H1 (cell line): ENCODE measurements around the gene NUP42. TPM values are rescaled to one million over a fixed set of nuclear protein-coding genes. Genes with fewer than 3 reads are reported as not detected.

ENCODE experiments used
- CTCF ChIA-PET: fragments of 300-600 bp; sonication (Branson Sonifier 250); formaldehyde crosslinking; loops from one replicate; lab custom pipeline; 2021; ENCODE audit not compliant: partially characterized antibody; lab: Charles Lee
- POLR2A ChIA-PET: fragments of 300-600 bp; sonication (Branson Sonifier 250); formaldehyde crosslinking; loops from one replicate; lab custom pipeline; 2021; ENCODE audit warnings: inconsistent platforms; ENCODE audit not compliant: partially characterized antibody; lab: Charles Lee
- DNase-seq, 2 experiments: peaks; one replicate each; pipeline versions ENCODE4 v3.0.0 to v3.0.0-alpha.2; 2010 to 2022; ENCODE audit warnings: low spot score in 2 of 2, low read depth in 1 of 2, mixed read lengths in 1 of 2
- FAIRE-seq: peaks from 2 replicates; lab custom pipeline; 2011; peaks lifted over from hg19 to GRCh38; lab: Jason Lieb, UNC
- H2AFZ ChIP-seq: 2 replicates; pipeline ENCODE4 v1.8.1; 2012; ENCODE audit warnings: low read length, inconsistent platforms
- H2AK5ac ChIP-seq: 2 replicates; pipeline ENCODE4 v1.6.1; 2013; ENCODE audit warnings: low read depth, low read length
- H2BK120ac ChIP-seq: replicated peaks from 2 replicates; pipeline ENCODE3; 2013; ENCODE audit warnings: low read depth, low read length, inconsistent platforms
- H2BK12ac ChIP-seq: 2 replicates; pipeline ENCODE4 v1.6.1; 2013; ENCODE audit warnings: low read depth, low read length
- H2BK15ac ChIP-seq: 2 replicates; pipeline ENCODE4 v1.6.1; 2013; ENCODE audit warnings: low read length
- H2BK20ac ChIP-seq: 2 replicates; pipeline ENCODE4 v1.6.1; 2013; ENCODE audit warnings: low read length
- H2BK5ac ChIP-seq: 2 replicates; pipeline ENCODE4 v1.6.1; 2013; ENCODE audit warnings: low read depth, low read length
- H3K14ac ChIP-seq: 2 replicates; pipeline ENCODE4 v1.6.1; 2013; ENCODE audit warnings: inconsistent platforms; ENCODE audit not compliant: insufficient read length
- H3K18ac ChIP-seq: 2 replicates; pipeline ENCODE4 v1.6.1; 2013; ENCODE audit warnings: low read length; ENCODE audit errors: extremely low read depth
- H3K23ac ChIP-seq: 2 replicates; pipeline ENCODE4 v1.6.1; 2013; ENCODE audit warnings: inconsistent platforms; ENCODE audit not compliant: insufficient read length
- H3K23me2 ChIP-seq: 2 replicates; pipeline ENCODE4 v1.6.1; 2013; ENCODE audit warnings: low read depth, low read length
- H3K27ac ChIP-seq: 2 replicates; pipeline ENCODE4 v1.6.1; 2011; ENCODE audit warnings: low read depth, low read length, inconsistent platforms
- H3K27me3 ChIP-seq, 4 experiments: replicated peaks in 1 of 4; 1 replicate in 1 of 4; 2 replicates in 3 of 4; pipeline versions ENCODE4 v1.6.1 to v1.8.1; 2011 to 2013; ENCODE audit warnings: low read length in 3 of 4, mild to moderate bottlenecking in 3 of 4, inconsistent platforms in 2 of 4, mixed read lengths in 2 of 4, moderate library complexity in 1 of 4; ENCODE audit not compliant: control insufficient read depth in 3 of 4, insufficient read depth in 3 of 4; ENCODE audit errors: extremely low read depth in 1 of 4
- H3K36me3 ChIP-seq, 4 experiments: 2 replicates each; pipeline versions ENCODE4 v1.6.1 to v1.8.1; 2011 to 2013; ENCODE audit warnings: mild to moderate bottlenecking in 4 of 4, low read length in 3 of 4, moderate library complexity in 2 of 4, control low read depth in 1 of 4, inconsistent platforms in 1 of 4; ENCODE audit not compliant: insufficient read depth in 4 of 4, control insufficient read depth in 2 of 4
- H3K4ac ChIP-seq: replicated peaks from 2 replicates; pipeline ENCODE3; 2013; ENCODE audit warnings: low read length, low read depth, mixed read lengths, inconsistent platforms; ENCODE audit not compliant: insufficient read length
- H3K4me1 ChIP-seq, 4 experiments: replicated peaks in 1 of 4; 1 replicate in 1 of 4; 2 replicates in 3 of 4; pipeline versions ENCODE4 v1.6.1 to v1.8.1; 2011 to 2013; ENCODE audit warnings: low read length in 3 of 4, inconsistent platforms in 2 of 4, mixed read lengths in 1 of 4; ENCODE audit not compliant: insufficient read depth in 4 of 4, control insufficient read depth in 3 of 4
- H3K4me2 ChIP-seq, 2 experiments: 2 replicates each; pipeline versions ENCODE4 v1.6.1 to v1.8.1; 2011 to 2013; ENCODE audit warnings: low read depth in 2 of 2, low read length in 2 of 2, control low read depth in 1 of 2, inconsistent platforms in 1 of 2, mild to moderate bottlenecking in 1 of 2; ENCODE audit not compliant: insufficient read depth in 1 of 2
- H3K4me3 ChIP-seq, 4 experiments: fragments of 200-600, 300-600 bp in 1 of 4; sonication (generic), shearing (Covaris generic), sonication (Bioruptor Twin) in 1 of 4; 2 replicates each; pipeline versions ENCODE4 v1.5.1 to v1.8.1; 2011 to 2016; ENCODE audit warnings: low read length in 4 of 4, low read depth in 3 of 4, control low read depth in 2 of 4, inconsistent platforms in 2 of 4, mild to moderate bottlenecking in 2 of 4, mixed read lengths in 1 of 4, moderate library complexity in 1 of 4; ENCODE audit not compliant: insufficient read depth in 2 of 4; ENCODE audit errors: extremely low read depth in 1 of 4
- H3K56ac ChIP-seq: replicated peaks from 2 replicates; pipeline ENCODE3; 2013; ENCODE audit warnings: low read depth, mild to moderate bottlenecking, mixed read lengths, low read length, inconsistent platforms; ENCODE audit not compliant: insufficient read length
- H3K79me1 ChIP-seq: 2 replicates; pipeline ENCODE4 v1.6.1; 2013; ENCODE audit warnings: low read depth, low read length, control low read depth
- H3K79me2 ChIP-seq, 2 experiments: 2 replicates each; pipeline versions ENCODE4 v1.6.1 to v1.8.1; 2012 to 2013; ENCODE audit warnings: low read length in 2 of 2, mild to moderate bottlenecking in 2 of 2, inconsistent platforms in 1 of 2; ENCODE audit not compliant: insufficient read depth in 2 of 2, control insufficient read depth in 1 of 2
- H3K9ac ChIP-seq, 4 experiments: replicated peaks in 1 of 4; 1 replicate in 1 of 4; 2 replicates in 3 of 4; pipeline versions ENCODE4 v1.6.1 to v1.8.1; 2011 to 2013; ENCODE audit warnings: low read depth in 3 of 4, low read length in 3 of 4, control low read depth in 2 of 4, mild to moderate bottlenecking in 2 of 4, moderate library complexity in 2 of 4, inconsistent platforms in 1 of 4; ENCODE audit errors: extremely low read depth in 1 of 4
- H3K9me3 ChIP-seq, 2 experiments: 2 replicates each; pipeline versions ENCODE4 v1.6.1 to v1.8.1; 2012 to 2013; ENCODE audit warnings: mild to moderate bottlenecking in 2 of 2, moderate library complexity in 2 of 2, control low read depth in 1 of 2, inconsistent platforms in 1 of 2, low read depth in 1 of 2, low read length in 1 of 2, mixed read lengths in 1 of 2; ENCODE audit not compliant: insufficient read depth in 2 of 2
- H4K20me1 ChIP-seq, 2 experiments: replicated peaks in 1 of 2; 2 replicates each; pipeline versions ENCODE3 to v1.8.1; 2011 to 2013; ENCODE audit warnings: inconsistent platforms in 2 of 2, low read length in 2 of 2, mild to moderate bottlenecking in 1 of 2; ENCODE audit not compliant: insufficient read depth in 2 of 2, control insufficient read depth in 1 of 2
- H4K5ac ChIP-seq: 2 replicates; pipeline ENCODE4 v1.6.1; 2013; ENCODE audit warnings: low read length, low read depth, mixed read lengths, inconsistent platforms; ENCODE audit not compliant: insufficient read length
- H4K8ac ChIP-seq: 2 replicates; pipeline ENCODE4 v1.8.0; 2013; ENCODE audit warnings: mild to moderate bottlenecking, moderate library complexity, low read length, inconsistent platforms; ENCODE audit not compliant: insufficient read depth; ENCODE audit errors: extremely low read depth
- H4K91ac ChIP-seq: replicated peaks from 2 replicates; pipeline ENCODE3; 2013; ENCODE audit warnings: low read length, mixed read lengths, inconsistent platforms; ENCODE audit not compliant: insufficient read length
- BACH1 ChIP-seq: IDR thresholded peaks from 2 replicates; pipeline ENCODE4 v1.6.1; 2012; ENCODE audit warnings: low read length, improper control_type of control experiment
- JUND ChIP-seq: IDR thresholded peaks from 2 replicates; pipeline ENCODE4 v1.6.1; 2011; ENCODE audit warnings: mild to moderate bottlenecking, improper control_type of control experiment, low read length
- NRF1 ChIP-seq: IDR thresholded peaks from 2 replicates; pipeline ENCODE4 v1.6.1; 2011; ENCODE audit warnings: mild to moderate bottlenecking, low read depth, low read length, improper control_type of control experiment
- RFX5 ChIP-seq: IDR thresholded peaks from 2 replicates; pipeline ENCODE4 v1.6.1; 2011; ENCODE audit warnings: low read depth, low read length, improper control_type of control experiment, borderline replicate concordance
- SP1 ChIP-seq: IDR thresholded peaks from 2 replicates; pipeline ENCODE4 v1.6.1; 2011; ENCODE audit warnings: low read depth, low read length
- SRF ChIP-seq: IDR thresholded peaks from 2 replicates; pipeline ENCODE4 v1.6.1; 2011; ENCODE audit warnings: mild to moderate bottlenecking, low read depth, low read length, moderate library complexity
- TCF12 ChIP-seq: IDR thresholded peaks from 2 replicates; pipeline ENCODE4 v1.6.1; 2011; ENCODE audit warnings: low read depth, mild to moderate bottlenecking, low read length
- TEAD4 ChIP-seq: IDR thresholded peaks from 2 replicates; pipeline ENCODE4 v1.6.1; 2012; ENCODE audit warnings: low read depth, low read length, inconsistent platforms, mixed read lengths
- polyA plus RNA-seq, 7 experiments: library from polyadenylated mRNA; depleted of rRNA in 3 of 7; stranded (reverse) in 5 of 7; unstranded in 2 of 7; fragments of >200 nt in 5 of 7; fragments of 200-250 nt in 2 of 7; gene quantifications; 1 replicate in 5 of 7; 2 replicates in 1 of 7; 4 replicates in 1 of 7; pipeline versions ENCODE4 v1.2.1 to v1.2.3, GENCODE V29; 2011 to 2013; ENCODE audit warnings: missing spikeins in 2 of 7, mixed read lengths in 2 of 7
- total RNA-seq: library from RNA; stranded (reverse); fragmentation: NEBNext Ultra II Directional; extraction: Animal tissue kit (Norgen Biotek cat#: 25700); gene quantifications from 2 replicates; pipeline ENCODE4 v1.2.1, GENCODE V29; 2021

NUP42 gene
- total and polyA plus RNA-seq, 2 of the 8 experiments (the other 6 are each of a cell fraction or from before 2014, with no cell fraction given): 31.8 to 41.2 TPM

- Histone ChIP-seq H3K14ac (no peak overlapping the region), H3K4me2 (no peak overlapping the region), H3K4ac (no peak overlapping the region), H2AK5ac (no peak overlapping the region), H2BK15ac (no peak overlapping the region), H3K23ac (no peak overlapping the region), H3K36me3 (no peaks in the 10 kb centered on the region), H3K9ac (no peak overlapping the region), H3K56ac (no peak overlapping the region), H3K9me3 (no peaks in the 10 kb centered on the region), H2BK5ac (no peak overlapping the region), H3K27me3 (peaks cover 0 to 20% (median 15%) of the 10 kb centered on the region in 4 experiments; a peak in 6 of 7 replicates), H3K79me1 (no peaks in the 10 kb centered on the region), H2BK12ac (no peak overlapping the region), H2BK20ac (no peak overlapping the region), H4K20me1 (no peaks in the 10 kb centered on the region), H4K8ac (no peak overlapping the region), H2AFZ (no peak overlapping the region), H3K79me2 (no peaks in the 10 kb centered on the region), H3K4me1 (peaks cover 1 to 9% (median 7%) of the 10 kb centered on the region in 4 experiments; a peak in 6 of 7 replicates), H2BK120ac (no peak overlapping the region), H3K18ac (no peak overlapping the region), H3K23me2 (peaks cover 7% of the 10 kb centered on the region), H3K27ac (no peak overlapping the region), H4K5ac (no peak overlapping the region), H3K4me3 (no peak overlapping the region), H4K91ac (no peak overlapping the region)
- TF ChIP-seq SP1 (no peak), BACH1 (no peak), SRF (no peak), NRF1 (no peak), TCF12 (no peak), RFX5 (no peak), TEAD4 (no peak), JUND (no peak)
- no peak for DNase-seq
- ChIA-PET CTCF (interaction anchor here (0.7 kb wide), 1 partner anchor 23 kb away, joined by 3 read pairs; no protein-coding TSS in a partner anchor), POLR2A (no interaction called here)
- FAIRE-seq: no peak
These were observed 67.6 kb downstream of the NUP42 start for GRCh38 chr7:23249486-23249885.
